Central memory CD8-positive, alpha-beta T cell (primary cell): ENCODE data around the gene C16orf46.

Experiments used
- ATAC-seq: fragments of 150-1000 bp; cut with Tn5 transposase; replicated peaks from 2 replicates; pipeline ENCODE4 v1.10.0; 2022; ENCODE audit warnings: mild to moderate bottlenecking, moderate FRiP score, moderate number of reproducible peaks; ENCODE audit not compliant: poor library complexity, severe bottlenecking; ENCODE audit errors: extremely low read depth
- DNase-seq, 2 donors: peaks; one replicate each; pipeline ENCODE4 v3.0.0; 2021; ENCODE audit warnings: low spot score in 2 of 2
- H3K27ac Mint-ChIP-seq: one replicate; pipeline ENCODE4 v1.8.0; 2022; ENCODE audit warnings: low read depth, mild to moderate bottlenecking, moderate library complexity, mixed read lengths
- H3K27me3 Mint-ChIP-seq: one replicate; pipeline ENCODE4 v1.8.0; 2022; ENCODE audit warnings: mixed read lengths
- H3K36me3 Mint-ChIP-seq: one replicate; pipeline ENCODE4 v1.8.0; 2022; ENCODE audit warnings: mild to moderate bottlenecking, moderate library complexity, mixed read lengths; ENCODE audit not compliant: insufficient read depth
- H3K4me1 Mint-ChIP-seq: one replicate; pipeline ENCODE4 v1.8.0; 2022; ENCODE audit warnings: mixed read lengths
- H3K4me3 Mint-ChIP-seq: one replicate; pipeline ENCODE4 v1.8.0; 2022; ENCODE audit warnings: mild to moderate bottlenecking, moderate library complexity, mixed read lengths
- H3K9me3 Mint-ChIP-seq: one replicate; pipeline ENCODE4 v1.8.0; 2022; ENCODE audit warnings: mixed read lengths

C16orf46 gene

GRCh38 chr16:81097230-81097629 is 20.2 kb upstream of the C16orf46 start:
- no peak overlapping the region for H3K4me3 Mint-ChIP-seq
- ATAC-seq, result no peak
- peaks cover 6% of the 10 kb centered on the region for H3K4me1 Mint-ChIP-seq
- no peak for DNase-seq
- no peaks in the 10 kb centered on the region for H3K36me3 Mint-ChIP-seq
- H3K27me3 Mint-ChIP-seq, result no peaks in the 10 kb centered on the region
- H3K9me3 Mint-ChIP-seq, result no peaks in the 10 kb centered on the region
- no peak overlapping the region for H3K27ac Mint-ChIP-seq

GRCh38 chr16:81096715-81097208 is 19.7 kb upstream of the C16orf46 start:
- H3K9me3 Mint-ChIP-seq, result no peaks in the 10 kb centered on the region
- no peaks in the 10 kb centered on the region for H3K27me3 Mint-ChIP-seq
- no peak for DNase-seq
- peaks cover 6% of the 10 kb centered on the region for H3K4me1 Mint-ChIP-seq
- peak overlapping the region; percentile 52 for H3K4me3 Mint-ChIP-seq
- no peak for ATAC-seq
- peak overlapping the region; percentile 19 for H3K27ac Mint-ChIP-seq
- no peaks in the 10 kb centered on the region for H3K36me3 Mint-ChIP-seq

- DNase-seq, result peak; percentile 94 to 97
- H3K4me1 Mint-ChIP-seq, result peaks cover 6% of the 10 kb centered on the region
- H3K4me3 Mint-ChIP-seq, result peak within 1 kb of the TSS; percentile 52
- no peaks in the 10 kb centered on the region for H3K36me3 Mint-ChIP-seq
- H3K27me3 Mint-ChIP-seq, result no peaks in the 10 kb centered on the region
- peak; percentile 99 for ATAC-seq
- peak within 1 kb of the TSS; percentile 19 for H3K27ac Mint-ChIP-seq
- no peaks in the 10 kb centered on the region for H3K9me3 Mint-ChIP-seq
These were observed 19.1 kb upstream of the C16orf46 start, which contains the start of gene GCSH for GRCh38 chr16:81095953-81096714. GCSH (minus strand) TSS chr16:81096395; CDS start chr16:81096278, 117 bp downstream.

GRCh38 chr16:81095653-81095952 is 18.6 kb upstream of the C16orf46 start:
- ATAC-seq (no peak), DNase-seq (no peak)
- Mint-ChIP-seq H3K9me3 (no peaks in the 10 kb centered on the region), H3K27ac (no peak overlapping the region), H3K27me3 (no peaks in the 10 kb centered on the region), H3K4me1 (peaks cover 6% of the 10 kb centered on the region), H3K36me3 (no peaks in the 10 kb centered on the region), H3K4me3 (peak overlapping the region; percentile 52)

GRCh38 chr16:81094771-81095251 is 17.8 kb upstream of the C16orf46 start:
- Mint-ChIP-seq H3K4me1 (peaks cover 6% of the 10 kb centered on the region), H3K4me3 (peak overlapping the region; percentile 52), H3K27me3 (no peaks in the 10 kb centered on the region), H3K27ac (no peak overlapping the region), H3K36me3 (no peaks in the 10 kb centered on the region), H3K9me3 (no peaks in the 10 kb centered on the region)
- ATAC-seq (no peak), DNase-seq (no peak)

- no peak for DNase-seq
- Mint-ChIP-seq H3K4me1 (no peaks in the 10 kb centered on the region), H3K27ac (no peak overlapping the region), H3K4me3 (no peak overlapping the region), H3K36me3 (peaks cover 2% of the 10 kb centered on the region), H3K27me3 (no peaks in the 10 kb centered on the region), H3K9me3 (no peaks in the 10 kb centered on the region)
- ATAC-seq, result no peak
These were observed 11.8 kb upstream of the C16orf46 start for GRCh38 chr16:81088836-81089235.

GRCh38 chr16:81081014-81081413 is 4.0 kb upstream of the C16orf46 start:
- no peak overlapping the region for H3K4me3 Mint-ChIP-seq
- ATAC-seq (no peak), DNase-seq (no peak)
- H3K4me1 Mint-ChIP-seq, result no peaks in the 10 kb centered on the region
- no peak overlapping the region for H3K27ac Mint-ChIP-seq
- H3K9me3 Mint-ChIP-seq, result no peaks in the 10 kb centered on the region
- peaks cover 7% of the 10 kb centered on the region for H3K36me3 Mint-ChIP-seq
- no peaks in the 10 kb centered on the region for H3K27me3 Mint-ChIP-seq

- no peak overlapping the region for H3K4me3 Mint-ChIP-seq
- DNase-seq (no peak), ATAC-seq (no peak)
- no peak overlapping the region for H3K27ac Mint-ChIP-seq
- no peaks in the 10 kb centered on the region for H3K4me1 Mint-ChIP-seq
- no peaks in the 10 kb centered on the region for H3K27me3 Mint-ChIP-seq
- H3K36me3 Mint-ChIP-seq, result peaks cover 7% of the 10 kb centered on the region
- H3K9me3 Mint-ChIP-seq, result no peaks in the 10 kb centered on the region
These were observed 3.2 kb upstream of the C16orf46 start for GRCh38 chr16:81080233-81080632.

GRCh38 chr16:81076566-81077075 is 417 bp downstream of the C16orf46 start:
- peaks cover 3% of the 10 kb centered on the region for H3K27me3 Mint-ChIP-seq
- DNase-seq, result peak; percentile 94 to 98
- peaks cover 7% of the 10 kb centered on the region for H3K36me3 Mint-ChIP-seq
- H3K4me3 Mint-ChIP-seq, result no peak overlapping the region
- no peaks in the 10 kb centered on the region for H3K4me1 Mint-ChIP-seq
- no peaks in the 10 kb centered on the region for H3K9me3 Mint-ChIP-seq
- no peak overlapping the region for H3K27ac Mint-ChIP-seq
- peak; percentile 82 for ATAC-seq

GRCh38 chr16:81073560-81074330 is 3.3 kb downstream of the C16orf46 start:
- no peak for DNase-seq
- peaks cover 7% of the 10 kb centered on the region for H3K36me3 Mint-ChIP-seq
- H3K27me3 Mint-ChIP-seq, result peaks cover 18% of the 10 kb centered on the region
- no peaks in the 10 kb centered on the region for H3K4me1 Mint-ChIP-seq
- no peak overlapping the region for H3K4me3 Mint-ChIP-seq
- no peaks in the 10 kb centered on the region for H3K9me3 Mint-ChIP-seq
- no peak overlapping the region for H3K27ac Mint-ChIP-seq
- ATAC-seq, result no peak

GRCh38 chr16:81071805-81072204 is 5.2 kb downstream of the C16orf46 start:
- H3K27ac Mint-ChIP-seq, result no peak overlapping the region
- ATAC-seq (no peak), DNase-seq (no peak)
- H3K4me3 Mint-ChIP-seq, result no peak overlapping the region
- peaks cover 18% of the 10 kb centered on the region for H3K27me3 Mint-ChIP-seq
- H3K4me1 Mint-ChIP-seq, result no peaks in the 10 kb centered on the region
- peaks cover 2% of the 10 kb centered on the region for H3K36me3 Mint-ChIP-seq
- H3K9me3 Mint-ChIP-seq, result no peaks in the 10 kb centered on the region

- no peaks in the 10 kb centered on the region for H3K9me3 Mint-ChIP-seq
- no peaks in the 10 kb centered on the region for H3K4me1 Mint-ChIP-seq
- no peak for ATAC-seq
- peaks cover 2% of the 10 kb centered on the region for H3K36me3 Mint-ChIP-seq
- no peak for DNase-seq
- peaks cover 18% of the 10 kb centered on the region for H3K27me3 Mint-ChIP-seq
- H3K27ac Mint-ChIP-seq, result no peak overlapping the region
- no peak overlapping the region for H3K4me3 Mint-ChIP-seq
These were observed 6.1 kb downstream of the C16orf46 start for GRCh38 chr16:81070979-81071378.
